WTC11 (cell line): Measurements from ENCODE around the gene ITPR2.
A peak's percentile ranks its signal among the peaks of the same experiment; 100 is the strongest.

ENCODE experiments used
- CTCF ChIP-seq: fragments of 200-600 bp; IDR thresholded peaks from 2 replicates; pipeline ENCODE4 v1.8.0; 2022; ENCODE audit warnings: antibody characterized with exemption
- E2F4 ChIP-seq: sonication (generic); formaldehyde crosslinking; IDR thresholded peaks from 2 replicates; pipeline ENCODE4 v1.8.1; 2022; ENCODE audit warnings: low read depth, mild to moderate bottlenecking, moderate library complexity, missing genetic modification reagents, borderline replicate concordance
- ESRRA ChIP-seq: sonication (generic); formaldehyde crosslinking; IDR thresholded peaks from 2 replicates; pipeline ENCODE4 v1.8.1; 2022; ENCODE audit warnings: mild to moderate bottlenecking, missing genetic modification reagents, borderline replicate concordance
- NFYB ChIP-seq: sonication (generic); formaldehyde crosslinking; conservative IDR thresholded peaks from 2 replicates; pipeline ENCODE4 v1.8.0; 2022; ENCODE audit warnings: low read depth, missing genetic modification reagents
- NR2C2 ChIP-seq: sonication (generic); formaldehyde crosslinking; IDR thresholded peaks from 2 replicates; pipeline ENCODE4 v1.8.0; 2022; ENCODE audit warnings: mild to moderate bottlenecking, missing genetic modification reagents
- ZNF121 ChIP-seq: sonication (generic); formaldehyde crosslinking; IDR thresholded peaks from 2 replicates; pipeline ENCODE4 v1.8.0; 2023; ENCODE audit warnings: missing genetic modification reagents
- ZNF263 ChIP-seq: sonication (generic); formaldehyde crosslinking; IDR thresholded peaks from 2 replicates; pipeline ENCODE4 v1.8.1; 2022; ENCODE audit warnings: low read depth, mild to moderate bottlenecking, moderate library complexity, missing genetic modification reagents
- TF ChIP-seq, protein P1 (sequence below): sonication (generic); formaldehyde crosslinking; IDR thresholded peaks from 2 replicates; pipeline ENCODE4 v1.8.1; 2023; ENCODE audit warnings: mild to moderate bottlenecking, missing genetic modification reagents, moderate library complexity

GRCh38 chr12:26614011-26614616 lies 218.9 kb downstream of the ITPR2 start:
- TF ChIP-seq CTCF: peak; percentile 66
- no peak for TF ChIP-seq ESRRA (CRISPR knock-in tag)
- TF ChIP-seq, protein P1, sequence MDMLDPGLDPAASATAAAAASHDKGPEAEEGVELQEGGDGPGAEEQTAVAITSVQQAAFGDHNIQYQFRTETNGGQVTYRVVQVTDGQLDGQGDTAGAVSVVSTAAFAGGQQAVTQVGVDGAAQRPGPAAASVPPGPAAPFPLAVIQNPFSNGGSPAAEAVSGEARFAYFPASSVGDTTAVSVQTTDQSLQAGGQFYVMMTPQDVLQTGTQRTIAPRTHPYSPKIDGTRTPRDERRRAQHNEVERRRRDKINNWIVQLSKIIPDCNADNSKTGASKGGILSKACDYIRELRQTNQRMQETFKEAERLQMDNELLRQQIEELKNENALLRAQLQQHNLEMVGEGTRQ (CRISPR knock-in tag): no peak
- TF ChIP-seq ZNF263 (CRISPR knock-in tag): no peak
- TF ChIP-seq NFYB (CRISPR knock-in tag): no peak
- TF ChIP-seq E2F4: no peak
- TF ChIP-seq NR2C2: no peak
- no peak for TF ChIP-seq ZNF121 (CRISPR knock-in tag)
